Measurements from ENCODE around the gene LCE1C. TPM values are rescaled to one million over a fixed set of nuclear protein-coding genes. Genes with fewer than 3 reads are reported as not detected.

LCE1C gene
- total RNA-seq: not detected in 2 replicates

DNA sequence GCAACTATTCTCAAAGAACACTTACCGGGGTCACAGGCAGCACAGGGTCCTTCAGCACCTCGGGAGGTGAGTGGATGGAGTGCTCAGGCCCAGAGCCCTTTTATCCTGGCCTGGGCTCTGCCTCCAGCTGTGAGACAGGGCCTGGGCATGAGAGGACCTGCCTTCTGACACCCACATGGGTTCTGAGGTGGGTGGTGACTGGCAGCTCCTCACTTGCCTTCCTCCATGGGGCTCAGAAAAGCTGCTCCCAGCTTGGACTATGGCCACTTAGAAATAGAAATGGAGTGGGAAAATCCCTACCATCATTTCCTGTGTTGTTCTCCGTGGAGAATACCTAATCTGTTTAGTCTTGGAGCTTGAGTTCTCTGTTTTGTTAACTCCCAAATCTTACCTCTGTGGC, at the start of gene LCE1C:
LCE1C (minus strand) TSS at position 76 of the 400 bp plus-strand sequence. CDS start 1,173 bp downstream, outside the sequence.
- H3K4me3 ChIP-seq (ENCODE audit: low read depth, low read length): no peak within 1 kb of the TSS
- no peak for TF ChIP-seq CTCF (conservative IDR thresholded peaks at IDR 0.05; ENCODE audit: low read depth, low read length)
- no peak for DNase-seq (ENCODE audit: low read depth)

GRCh38 chr1:152855661-152856060, 49.2 kb upstream of the LCE1C start:
- no peak for DNase-seq (ENCODE audit: low read depth)

DNA sequence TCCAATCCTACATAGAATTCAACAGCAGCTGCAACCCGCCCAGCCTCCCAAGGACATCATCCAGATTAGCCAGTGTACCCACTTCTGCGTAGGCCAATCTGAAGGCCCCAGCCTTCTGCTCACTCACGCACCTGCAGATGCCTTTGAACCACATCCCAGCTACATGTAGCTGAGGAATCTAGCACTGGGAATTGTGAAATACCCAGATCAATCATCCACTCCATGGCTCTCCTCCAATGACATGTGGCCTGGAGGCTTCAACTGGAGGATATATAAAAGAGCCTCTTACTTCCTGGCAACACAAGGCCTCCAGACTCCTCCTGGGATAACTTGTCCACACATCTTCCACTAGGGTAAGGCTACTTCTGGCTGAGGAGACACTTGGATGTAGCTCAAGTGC, 36.1 kb upstream of the LCE1C start, which contains the start of gene LCE6A:
LCE6A (plus strand) TSS at position 301 of the 400 bp plus-strand sequence. CDS start 665 bp downstream, outside the sequence.
- DNase-seq (ENCODE audit: low read depth): no peak
- TF ChIP-seq CTCF (conservative IDR thresholded peaks at IDR 0.05; ENCODE audit: low read depth, low read length): no peak
- no peak within 1 kb of the TSS for H3K4me3 ChIP-seq (ENCODE audit: low read depth, low read length)

More at GRCh38 chr1:152855661-152856060, 49.2 kb upstream of the LCE1C start:
- TF ChIP-seq CTCF (conservative IDR thresholded peaks at IDR 0.05; ENCODE audit: low read depth, low read length): no peak
- H3K4me3 ChIP-seq (ENCODE audit: low read depth, low read length): no peak overlapping the region

- no peak overlapping the region for H3K4me3 ChIP-seq (ENCODE audit: low read depth, low read length)
- no peak for DNase-seq (ENCODE audit: low read depth)
- TF ChIP-seq CTCF (conservative IDR thresholded peaks at IDR 0.05; ENCODE audit: low read depth, low read length): no peak
Measured at GRCh38 chr1:152836870-152837269, 30.4 kb upstream of the LCE1C start.

DNA sequence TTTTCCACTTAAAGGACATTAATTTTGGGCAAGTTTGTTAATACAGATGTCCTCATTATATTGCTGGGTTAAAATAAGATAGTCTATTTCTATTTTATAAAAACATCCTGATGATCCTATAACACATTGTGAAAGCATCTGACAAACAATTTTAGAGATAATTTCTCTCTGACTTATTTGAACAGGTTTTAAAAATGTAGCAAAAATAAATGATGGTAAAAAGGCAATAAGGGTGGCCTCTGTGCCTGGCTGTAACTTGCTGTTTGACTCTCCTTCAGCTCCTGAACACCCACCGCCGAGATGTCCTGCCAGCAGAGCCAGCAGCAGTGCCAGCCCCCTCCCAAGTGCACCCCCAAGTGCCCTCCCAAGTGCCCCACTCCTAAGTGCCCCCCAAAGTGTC, 20.7 kb upstream of the LCE1C start, which contains the start of gene LCE1A:
LCE1A (plus strand) TSS at position 301 of the 400 bp plus-strand sequence; CDS start at position 301, 0 bp downstream.
- H3K4me3 ChIP-seq (ENCODE audit: low read depth, low read length): no peak within 1 kb of the TSS
- no peak for TF ChIP-seq CTCF (conservative IDR thresholded peaks at IDR 0.05; ENCODE audit: low read depth, low read length)
- no peak for DNase-seq (ENCODE audit: low read depth)

DNA sequence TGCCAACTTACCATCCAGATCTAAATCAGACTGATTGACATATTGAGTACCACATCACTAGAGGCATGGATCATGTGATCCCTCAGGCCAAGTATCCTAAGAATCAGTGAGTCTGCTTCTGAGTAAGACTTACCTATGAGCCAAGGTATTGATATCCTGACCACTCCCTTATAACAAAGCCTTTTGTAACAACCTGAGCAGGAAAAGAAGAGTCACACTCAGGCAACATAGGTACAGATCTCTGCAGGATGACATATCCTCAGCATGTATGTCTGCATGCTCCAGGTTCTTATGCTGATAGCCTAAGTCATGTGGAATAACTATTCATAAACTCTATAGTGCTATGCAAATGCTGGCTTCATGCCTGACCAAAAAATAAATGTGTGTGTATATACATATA, 18.5 kb upstream of the LCE1C start:
- no peak for DNase-seq (ENCODE audit: low read depth)
- TF ChIP-seq CTCF (conservative IDR thresholded peaks at IDR 0.05; ENCODE audit: low read depth, low read length): no peak
- no peak overlapping the region for H3K4me3 ChIP-seq (ENCODE audit: low read depth, low read length)

GRCh38 chr1:152823294-152823693, 16.8 kb upstream of the LCE1C start:
- TF ChIP-seq CTCF (conservative IDR thresholded peaks at IDR 0.05; ENCODE audit: low read depth, low read length): no peak
- no peak overlapping the region for H3K4me3 ChIP-seq (ENCODE audit: low read depth, low read length)
- no peak for DNase-seq (ENCODE audit: low read depth)
